ENCODE data around the gene RAPGEF6.

DNA sequence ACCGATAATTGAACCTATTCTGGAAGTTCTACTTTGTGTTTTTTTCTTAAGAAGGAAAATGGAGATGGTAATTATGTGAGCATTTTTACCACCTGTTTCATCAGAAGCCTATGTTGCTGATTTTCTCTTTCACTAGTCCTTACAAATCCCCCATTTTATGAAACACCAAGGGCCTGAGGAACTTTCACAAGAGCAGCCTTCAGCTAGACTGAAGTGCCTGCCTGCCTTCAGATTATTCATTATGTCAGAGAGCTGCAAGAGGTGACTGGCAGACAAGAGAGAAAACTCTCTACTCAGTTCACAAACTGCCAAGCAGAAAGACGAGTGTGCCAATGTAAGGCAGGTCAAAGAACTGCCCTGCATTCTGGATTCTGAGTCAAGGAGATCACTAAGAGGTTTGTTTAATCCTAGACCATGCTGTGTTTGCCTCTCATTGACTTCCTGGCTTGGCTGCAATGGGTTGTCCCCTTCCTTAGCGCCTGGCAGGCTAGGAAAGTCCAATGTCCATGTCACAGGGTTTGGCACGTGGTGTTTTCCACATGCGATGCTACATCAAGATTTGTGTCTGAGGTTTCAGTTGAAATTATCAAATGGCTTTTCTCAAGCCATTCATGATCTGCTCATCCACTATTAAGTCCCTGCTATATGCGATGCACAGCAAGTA is 227.9 kb downstream of the RAPGEF6 start:
- TF ChIP-seq POLR2A (IDR thresholded peaks at IDR 0.05), result no peak
- TF ChIP-seq, protein P1, sequence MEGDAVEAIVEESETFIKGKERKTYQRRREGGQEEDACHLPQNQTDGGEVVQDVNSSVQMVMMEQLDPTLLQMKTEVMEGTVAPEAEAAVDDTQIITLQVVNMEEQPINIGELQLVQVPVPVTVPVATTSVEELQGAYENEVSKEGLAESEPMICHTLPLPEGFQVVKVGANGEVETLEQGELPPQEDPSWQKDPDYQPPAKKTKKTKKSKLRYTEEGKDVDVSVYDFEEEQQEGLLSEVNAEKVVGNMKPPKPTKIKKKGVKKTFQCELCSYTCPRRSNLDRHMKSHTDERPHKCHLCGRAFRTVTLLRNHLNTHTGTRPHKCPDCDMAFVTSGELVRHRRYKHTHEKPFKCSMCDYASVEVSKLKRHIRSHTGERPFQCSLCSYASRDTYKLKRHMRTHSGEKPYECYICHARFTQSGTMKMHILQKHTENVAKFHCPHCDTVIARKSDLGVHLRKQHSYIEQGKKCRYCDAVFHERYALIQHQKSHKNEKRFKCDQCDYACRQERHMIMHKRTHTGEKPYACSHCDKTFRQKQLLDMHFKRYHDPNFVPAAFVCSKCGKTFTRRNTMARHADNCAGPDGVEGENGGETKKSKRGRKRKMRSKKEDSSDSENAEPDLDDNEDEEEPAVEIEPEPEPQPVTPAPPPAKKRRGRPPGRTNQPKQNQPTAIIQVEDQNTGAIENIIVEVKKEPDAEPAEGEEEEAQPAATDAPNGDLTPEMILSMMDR (IDR thresholded peaks at IDR 0.05), result no peak

Measured in heart left ventricle (tissue), 13 donors.